Esophagus squamous epithelium (tissue), 5 donors: ENCODE measurements around the gene PRPF8. TPM values are rescaled to one million over a fixed set of nuclear protein-coding genes. Genes with fewer than 3 reads are reported as not detected.
A peak's percentile ranks its signal among the peaks of the same experiment; 100 is the strongest.

Source experiments
- DNase-seq: peaks from one replicate; lab custom pipeline; 2025; lab: John Stamatoyannopoulos, UW
- H3K27ac ChIP-seq, 4 donors: fragments of 200-600 bp; sonication (generic); one replicate each; pipeline ENCODE4 v1.5.1; 2016 to 2019; ENCODE audit warnings: mild to moderate bottlenecking in 1 of 4
- H3K27me3 ChIP-seq, 4 donors: fragments of 200-600 bp; sonication (generic); 1 replicate in 3 of 4; 2 replicates in 1 of 4; pipeline versions ENCODE4 v1.5.1 to v1.6.0; 2017 to 2021; ENCODE audit warnings: antibody characterized with exemption in 1 of 4
- H3K36me3 ChIP-seq, 3 donors: fragments of 200-600 bp; sonication (generic); one replicate each; pipeline ENCODE4 v1.5.1; 2016 to 2019
- H3K4me1 ChIP-seq, 3 donors: fragments of 200-600 bp; sonication (generic); one replicate each; pipeline ENCODE4 v1.5.1; 2017 to 2019
- H3K4me3 ChIP-seq, 4 donors: fragments of 200-600 bp; sonication (generic); 1 replicate in 3 of 4; 2 replicates in 1 of 4; pipeline ENCODE4 v1.5.1; 2016 to 2019; ENCODE audit warnings: mild to moderate bottlenecking in 2 of 4, moderate library complexity in 1 of 4
- H3K9me3 ChIP-seq, 3 donors: fragments of 200-600 bp; sonication (generic); one replicate each; pipeline ENCODE4 v1.5.1; 2016 to 2019
- POLR2A ChIP-seq, 4 donors: fragments of 450-650 bp; IDR thresholded peaks; one replicate each; pipeline ENCODE4 v1.6.1; 2017; ENCODE audit warnings: antibody characterized with exemption in 4 of 4, mild to moderate bottlenecking in 4 of 4, moderate library complexity in 3 of 4
- WGBS, 2 donors: methylation state at CpG; one replicate each; pipeline ENCODE4 v1.1.5; 2018; 5-methylcytosine and 5-hydroxymethylcytosine counted together
- intact Hi-C: fragments of 100-400 bp; cut with DNase I; formaldehyde crosslinking; loops from one replicate; pipeline ENCODE4 v1.15.0; 2022
- total RNA-seq, 4 donors: library from RNA; depleted of rRNA; stranded (reverse); fragments of >200 nt; gene quantifications; one replicate each; pipeline ENCODE4 v1.1.0, GENCODE V29; 2016
- TF ChIP-seq, protein P1 (sequence below), 6 experiments: fragments of 450-650 bp in 4 of 6; fragments of 200-600 bp in 2 of 6; sonication (generic) in 2 of 6; IDR thresholded peaks; one replicate each; pipeline ENCODE4 v1.5.1; 2016 to 2019; ENCODE audit warnings: antibody characterized with exemption in 6 of 6, mild to moderate bottlenecking in 4 of 6, moderate library complexity in 4 of 6
- donor health status: DM: yes; HTN: yes; CAD: no.

The PRPF8 gene
- total RNA-seq, 4 donors from 2014 or later = 112 to 157 (median 145) TPM

DNA sequence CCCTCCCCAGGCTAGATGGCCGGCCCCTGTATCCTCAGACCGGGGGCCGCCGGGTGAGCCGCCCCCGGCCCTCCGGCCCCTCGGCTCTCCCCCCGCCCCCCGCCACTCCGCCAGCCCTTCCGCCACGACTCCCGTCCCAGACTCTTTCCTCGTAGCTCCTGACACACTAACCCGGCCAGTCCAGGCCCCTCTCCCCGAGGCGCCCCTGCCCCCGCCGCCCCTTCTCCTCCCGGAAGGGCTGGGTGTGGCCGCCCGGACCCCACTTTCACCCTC is 31.1 kb upstream of the PRPF8 start:
- WGBS, 2 donors = 0% methylated on average over 11 of the region's 23 CpGs; no CpG with 5 or more reads in 1 of the 2 donors
- intact Hi-C loops = no loop called here
- Histone ChIP-seq H3K27ac (peak overlapping the region; percentile 97 to 100 (median 100)), H3K4me1 (peaks cover 30 to 69% (median 42%) of the 10 kb centered on the region in 3 donors), H3K9me3 (no peaks in the 10 kb centered on the region), H3K36me3 (peaks cover 8 to 27% (median 14%) of the 10 kb centered on the region in 3 donors), H3K27me3 (no peaks in the 10 kb centered on the region), H3K4me3 (peak overlapping the region; percentile 86 to 100 (median 91))
- TF ChIP-seq, protein P1, sequence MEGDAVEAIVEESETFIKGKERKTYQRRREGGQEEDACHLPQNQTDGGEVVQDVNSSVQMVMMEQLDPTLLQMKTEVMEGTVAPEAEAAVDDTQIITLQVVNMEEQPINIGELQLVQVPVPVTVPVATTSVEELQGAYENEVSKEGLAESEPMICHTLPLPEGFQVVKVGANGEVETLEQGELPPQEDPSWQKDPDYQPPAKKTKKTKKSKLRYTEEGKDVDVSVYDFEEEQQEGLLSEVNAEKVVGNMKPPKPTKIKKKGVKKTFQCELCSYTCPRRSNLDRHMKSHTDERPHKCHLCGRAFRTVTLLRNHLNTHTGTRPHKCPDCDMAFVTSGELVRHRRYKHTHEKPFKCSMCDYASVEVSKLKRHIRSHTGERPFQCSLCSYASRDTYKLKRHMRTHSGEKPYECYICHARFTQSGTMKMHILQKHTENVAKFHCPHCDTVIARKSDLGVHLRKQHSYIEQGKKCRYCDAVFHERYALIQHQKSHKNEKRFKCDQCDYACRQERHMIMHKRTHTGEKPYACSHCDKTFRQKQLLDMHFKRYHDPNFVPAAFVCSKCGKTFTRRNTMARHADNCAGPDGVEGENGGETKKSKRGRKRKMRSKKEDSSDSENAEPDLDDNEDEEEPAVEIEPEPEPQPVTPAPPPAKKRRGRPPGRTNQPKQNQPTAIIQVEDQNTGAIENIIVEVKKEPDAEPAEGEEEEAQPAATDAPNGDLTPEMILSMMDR (IDR thresholded peaks at IDR 0.05) = no peak
- no peak for TF ChIP-seq POLR2A (IDR thresholded peaks at IDR 0.05)
- no peak for DNase-seq

DNA sequence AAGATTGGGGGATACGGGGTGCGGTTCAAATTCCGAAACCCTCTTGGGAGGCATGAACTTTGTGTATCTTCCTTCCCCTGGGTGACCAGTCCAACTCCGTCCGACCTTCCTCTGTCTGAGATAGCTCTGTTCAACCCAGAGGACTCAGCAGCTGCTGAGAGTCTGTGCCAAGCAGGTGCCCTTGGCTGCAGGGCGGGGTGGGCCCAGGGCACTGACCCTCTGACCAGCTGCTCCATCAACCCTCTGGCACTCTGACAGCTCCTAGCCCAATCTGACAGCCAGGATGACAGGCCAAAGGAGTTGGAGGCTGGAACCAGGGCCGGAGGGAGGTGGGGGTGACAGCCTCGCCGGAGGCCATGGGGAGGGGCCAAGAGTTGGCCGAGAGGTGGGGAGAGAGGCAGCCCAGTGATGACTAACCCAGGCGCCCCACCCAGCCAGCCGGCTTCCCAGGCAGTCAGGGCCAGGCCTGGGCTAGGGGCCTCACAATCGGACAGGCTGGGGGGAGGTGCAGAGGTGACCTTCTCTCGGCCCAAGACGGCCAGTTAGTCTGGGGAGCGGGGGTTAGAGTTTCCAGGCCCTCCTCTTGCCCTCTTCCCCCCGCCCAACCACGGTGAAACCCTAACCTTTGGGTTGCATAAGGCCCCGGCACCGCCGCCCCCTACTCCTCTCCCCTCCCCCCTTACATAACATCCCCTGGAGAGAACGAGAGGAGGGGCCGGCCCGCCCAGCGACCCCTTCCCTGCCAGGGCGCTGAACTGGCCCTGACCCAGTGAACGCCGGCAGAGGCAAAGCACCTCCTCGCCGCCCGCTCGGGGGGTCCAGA is 30.5 kb upstream of the PRPF8 start:
- TF ChIP-seq, protein P1 (IDR thresholded peaks at IDR 0.05) = no peak
- TF ChIP-seq POLR2A (IDR thresholded peaks at IDR 0.05) = peak in 2 of 4 donors; percentile 52 to 81
- Histone ChIP-seq H3K9me3 (no peaks in the 10 kb centered on the region), H3K4me1 (peaks cover 26 to 69% (median 41%) of the 10 kb centered on the region in 3 donors), H3K36me3 (peaks cover 8 to 27% (median 14%) of the 10 kb centered on the region in 3 donors), H3K27ac (peak overlapping the region; percentile 97 to 100 (median 100)), H3K27me3 (no peaks in the 10 kb centered on the region), H3K4me3 (peak overlapping the region; percentile 86 to 100 (median 91))
- 2 to 8% methylated on average over 6 to 13 of the region's 32 CpGs for WGBS, 2 donors
- no peak for DNase-seq
- intact Hi-C loops = no loop called here

GRCh38 chr17:1714427-1714979 is 29.8 kb upstream of the PRPF8 start:
- Histone ChIP-seq H3K27ac (peak overlapping the region; percentile 97 to 100 (median 100)), H3K27me3 (no peaks in the 10 kb centered on the region), H3K36me3 (peaks cover 8 to 27% (median 14%) of the 10 kb centered on the region in 3 donors), H3K4me1 (peaks cover 32 to 71% (median 44%) of the 10 kb centered on the region in 3 donors), H3K4me3 (peak overlapping the region; percentile 86 to 100 (median 91)), H3K9me3 (no peaks in the 10 kb centered on the region)
- 4 to 7% methylated on average over 3 to 11 of the region's 19 CpGs for WGBS, 2 donors
- no peak for TF ChIP-seq POLR2A (IDR thresholded peaks at IDR 0.05)
- TF ChIP-seq, protein P1 (IDR thresholded peaks at IDR 0.05) = no peak
- intact Hi-C loops = no loop called here
- peak; percentile 58 for DNase-seq

DNA sequence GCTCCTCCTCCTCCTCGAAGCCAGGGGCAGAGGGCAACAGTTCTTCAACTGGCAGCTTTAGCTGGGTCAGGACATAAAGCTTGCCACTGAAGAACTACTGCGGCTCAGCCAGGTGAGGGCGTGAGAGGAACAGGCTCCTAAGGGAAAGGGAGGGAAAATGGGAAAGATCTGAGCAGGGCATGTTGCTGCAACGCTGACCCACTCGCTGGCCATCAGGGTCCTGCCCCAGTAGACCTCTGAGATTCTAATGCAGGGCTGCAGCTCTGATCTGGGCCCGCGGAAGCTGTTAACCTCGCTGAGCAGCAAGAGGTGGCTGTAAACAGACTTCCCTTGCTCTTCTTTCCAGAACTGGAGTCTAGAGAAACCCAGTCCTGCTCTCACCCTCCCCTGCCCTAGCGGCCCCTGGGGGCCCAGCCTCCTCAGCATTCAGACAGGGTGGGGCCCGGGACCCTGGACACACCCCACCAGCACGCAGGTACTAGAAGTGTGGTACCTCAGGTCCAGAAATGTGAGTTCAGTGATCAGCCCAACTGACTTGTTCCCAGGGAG is 29.3 kb upstream of the PRPF8 start:
- H3K27me3 ChIP-seq = no peaks in the 10 kb centered on the region
- peak overlapping the region; percentile 97 to 100 (median 100) for H3K27ac ChIP-seq
- DNase-seq = no peak
- 7 to 17% methylated on average over 1 to 3 of the region's 11 CpGs for WGBS, 2 donors
- TF ChIP-seq POLR2A (IDR thresholded peaks at IDR 0.05) = no peak
- TF ChIP-seq, protein P1 (IDR thresholded peaks at IDR 0.05) = peak in 5 of 6 experiments; percentile 29 to 62 (median 37)
- peak overlapping the region; percentile 86 to 100 (median 91) for H3K4me3 ChIP-seq
- intact Hi-C loops = no loop called here
- H3K4me1 ChIP-seq = peaks cover 35 to 77% (median 49%) of the 10 kb centered on the region in 3 donors
- no peaks in the 10 kb centered on the region for H3K9me3 ChIP-seq
- peaks cover 8 to 27% (median 14%) of the 10 kb centered on the region in 3 donors for H3K36me3 ChIP-seq
